SK-N-SH (cell line): ENCODE measurements around the gene LHX5.

Source experiments
- CTCF ChIP-seq: fragments of 200-600 bp; sonication (generic); IDR thresholded peaks from 2 replicates; pipeline ENCODE4 v1.6.1; 2017; ENCODE audit warnings: antibody characterized with exemption, mild to moderate bottlenecking, moderate library complexity
- GATA2 ChIP-seq: sonication (generic); formaldehyde crosslinking; IDR thresholded peaks from 2 replicates; pipeline ENCODE4 v1.5.0; 2020; ENCODE audit warnings: mild to moderate bottlenecking, missing genetic modification reagents

- TF ChIP-seq CTCF: no peak
- no peak for TF ChIP-seq GATA2
Measured at GRCh38 chr12:113463746-113464451, 7.8 kb downstream of the LHX5 start.
